Measurements from ENCODE around the gene FNDC5.
"Not testable (repeated sequence)": the region's sequence is repeated elsewhere in the genome, so short reads cannot be mapped to it uniquely, and the experiment has no call there.

The FNDC5 gene

DNA sequence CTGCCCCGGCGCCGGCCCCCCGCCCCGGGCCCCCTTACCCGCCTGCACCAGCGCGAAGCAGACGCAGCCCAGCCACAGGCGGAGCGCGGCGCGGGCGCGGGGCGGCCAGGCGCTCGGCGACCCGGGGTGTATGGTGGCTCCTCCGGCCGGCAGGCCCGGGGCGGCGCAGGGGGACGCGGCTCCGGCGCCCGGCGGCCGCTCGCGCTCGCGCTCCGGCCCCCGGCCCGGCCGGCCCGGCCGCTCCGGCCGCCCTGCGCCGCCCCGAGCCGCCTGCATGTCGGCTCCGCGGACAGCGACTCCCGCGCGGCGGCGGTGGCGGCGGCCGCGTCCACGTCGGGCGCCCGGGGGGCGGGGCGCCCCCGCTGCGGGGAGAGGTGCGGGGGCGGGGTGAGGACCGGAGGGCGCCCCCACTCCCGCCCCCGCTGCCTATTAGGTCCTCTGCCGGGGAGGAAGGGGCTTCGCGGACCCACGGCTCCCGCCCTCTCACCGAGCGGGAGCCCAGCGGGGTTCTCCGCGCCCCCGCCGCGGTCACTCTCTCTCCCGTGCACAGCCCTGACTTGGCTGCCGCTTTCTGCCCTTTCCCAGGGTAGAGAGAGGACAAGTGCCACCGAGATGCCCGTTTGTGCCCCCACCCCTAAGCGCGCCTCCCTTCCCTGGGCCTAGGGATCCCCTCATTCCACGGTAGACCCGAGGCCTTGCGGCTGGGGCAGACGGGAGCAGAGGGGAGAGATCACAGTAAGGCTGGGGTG lies at the start of gene FNDC5:
TSS of gene FNDC5 (minus strand) at position 298 of the 749 bp plus-strand sequence.
- DNase-seq (ENCODE audit: low read depth) = no peak

- peak; percentile 67 for DNase-seq (ENCODE audit: low read depth)
These were observed 49.4 kb upstream of the FNDC5 start for GRCh38 chr1:32919811-32920733.

- DNase-seq (ENCODE audit: low read depth) = no peak
These were observed 47.5 kb upstream of the FNDC5 start for GRCh38 chr1:32918179-32918578.

DNA sequence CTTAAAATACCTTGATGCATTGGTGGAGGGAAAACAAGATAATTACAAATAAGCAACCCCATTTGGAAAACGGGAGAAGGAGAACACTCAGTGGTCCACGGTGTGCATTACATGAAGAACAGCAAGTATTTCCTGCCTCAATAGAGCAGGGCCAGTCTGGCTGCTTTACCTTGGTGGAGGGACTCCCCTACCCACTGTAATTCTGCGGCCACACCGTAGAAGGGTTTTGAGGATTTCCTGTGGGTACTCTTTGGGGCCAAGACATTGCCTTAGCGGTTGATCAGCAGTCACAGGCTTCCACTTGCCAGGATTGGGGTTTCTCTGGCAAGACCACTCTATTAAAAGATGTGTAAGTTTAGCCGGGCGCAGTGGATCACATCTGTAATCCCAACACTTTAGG lies 46.8 kb upstream of the FNDC5 start:
- DNase-seq (ENCODE audit: low read depth) = no peak

DNA sequence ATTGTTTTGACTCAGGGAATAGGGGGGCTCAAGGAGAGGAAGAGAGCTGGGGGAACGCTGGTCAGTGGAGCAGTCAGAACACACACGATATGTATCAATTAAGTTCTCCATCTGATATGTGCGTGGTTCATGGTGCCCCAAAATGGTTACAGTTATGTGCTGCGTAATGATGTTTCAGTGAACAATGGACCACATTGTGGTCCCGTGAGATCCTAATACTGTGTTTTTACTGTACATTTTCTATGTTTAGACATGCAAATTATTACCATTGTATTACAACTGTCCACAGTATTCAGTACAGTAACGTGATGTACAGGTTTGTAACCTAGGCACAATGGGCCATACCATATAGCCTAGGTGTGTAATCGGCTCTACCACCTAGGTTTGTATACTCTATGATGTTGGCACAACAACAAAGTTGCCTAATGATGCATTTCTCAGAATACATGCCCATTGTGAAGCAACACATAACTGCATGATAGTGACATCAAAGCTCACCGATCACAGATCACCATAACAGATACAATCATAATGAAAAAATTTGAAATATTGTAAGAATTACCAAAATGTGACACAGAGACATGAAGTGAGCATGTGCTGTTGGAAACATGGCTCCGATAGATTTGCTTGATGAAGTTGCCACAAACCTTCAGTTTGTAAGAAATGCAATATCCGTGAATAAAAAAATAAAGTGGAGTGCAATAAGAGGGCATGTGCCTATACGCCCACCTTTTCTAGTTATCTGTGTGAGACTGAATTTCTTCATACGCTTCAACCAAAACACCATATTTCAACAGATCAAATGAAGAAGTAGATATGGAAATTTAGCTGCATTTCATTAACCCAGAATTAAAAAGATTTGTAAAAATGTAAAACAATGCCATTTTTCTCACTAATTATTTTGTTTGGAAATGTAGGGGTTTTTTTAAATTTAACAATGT lies 45.3 kb upstream of the FNDC5 start:
- peak; percentile 31 for DNase-seq (ENCODE audit: low read depth)

DNA sequence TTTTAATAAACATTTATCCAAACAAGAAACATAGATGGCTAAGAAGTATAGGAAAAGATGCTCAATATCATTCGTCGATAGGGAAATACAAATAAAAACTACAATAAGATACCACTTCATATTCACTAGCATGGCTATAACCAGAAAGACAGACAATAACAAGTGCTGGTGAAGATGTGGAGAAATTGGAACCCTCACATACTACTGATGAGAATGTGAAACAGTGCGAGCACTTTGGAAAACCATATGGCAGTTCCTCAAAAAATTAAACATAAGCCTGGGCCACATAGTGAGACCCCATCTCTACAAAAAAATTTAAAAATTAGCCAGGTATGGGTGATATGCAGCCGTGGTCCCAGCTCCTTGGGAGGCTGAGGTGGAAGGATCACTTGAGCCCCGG lies 39.6 kb upstream of the FNDC5 start:
- no peak for DNase-seq (ENCODE audit: low read depth)

GRCh38 chr1:32907435-32907834 lies 36.7 kb upstream of the FNDC5 start:
- DNase-seq (ENCODE audit: low read depth) = peak; percentile 36

GRCh38 chr1:32906654-32907053 lies 35.9 kb upstream of the FNDC5 start:
- DNase-seq (ENCODE audit: low read depth) = no peak

- not testable (repeated sequence) for DNase-seq (ENCODE audit: low read depth)
These were observed 34.9 kb upstream of the FNDC5 start for GRCh38 chr1:32905588-32905987.

DNA sequence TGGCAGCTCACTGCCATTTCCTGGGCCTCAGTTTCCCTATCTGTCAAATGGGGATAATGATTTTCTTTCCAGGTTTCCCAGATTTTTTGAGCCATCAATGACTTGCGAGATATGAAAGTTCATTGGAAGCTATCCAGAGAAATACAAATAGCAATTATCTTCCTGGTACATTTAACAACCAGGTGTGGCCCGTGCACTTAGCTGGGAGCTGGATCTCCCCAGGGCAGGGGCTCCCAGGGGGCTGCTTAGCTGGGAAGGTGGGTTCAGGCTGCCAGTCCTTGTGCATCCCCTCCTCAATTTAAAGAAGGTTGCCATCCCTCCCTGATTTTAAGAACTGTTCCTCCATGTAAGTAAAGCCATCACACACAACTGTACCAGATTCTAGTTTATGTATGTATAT lies 34.1 kb upstream of the FNDC5 start:
- no peak for DNase-seq (ENCODE audit: low read depth)

DNA sequence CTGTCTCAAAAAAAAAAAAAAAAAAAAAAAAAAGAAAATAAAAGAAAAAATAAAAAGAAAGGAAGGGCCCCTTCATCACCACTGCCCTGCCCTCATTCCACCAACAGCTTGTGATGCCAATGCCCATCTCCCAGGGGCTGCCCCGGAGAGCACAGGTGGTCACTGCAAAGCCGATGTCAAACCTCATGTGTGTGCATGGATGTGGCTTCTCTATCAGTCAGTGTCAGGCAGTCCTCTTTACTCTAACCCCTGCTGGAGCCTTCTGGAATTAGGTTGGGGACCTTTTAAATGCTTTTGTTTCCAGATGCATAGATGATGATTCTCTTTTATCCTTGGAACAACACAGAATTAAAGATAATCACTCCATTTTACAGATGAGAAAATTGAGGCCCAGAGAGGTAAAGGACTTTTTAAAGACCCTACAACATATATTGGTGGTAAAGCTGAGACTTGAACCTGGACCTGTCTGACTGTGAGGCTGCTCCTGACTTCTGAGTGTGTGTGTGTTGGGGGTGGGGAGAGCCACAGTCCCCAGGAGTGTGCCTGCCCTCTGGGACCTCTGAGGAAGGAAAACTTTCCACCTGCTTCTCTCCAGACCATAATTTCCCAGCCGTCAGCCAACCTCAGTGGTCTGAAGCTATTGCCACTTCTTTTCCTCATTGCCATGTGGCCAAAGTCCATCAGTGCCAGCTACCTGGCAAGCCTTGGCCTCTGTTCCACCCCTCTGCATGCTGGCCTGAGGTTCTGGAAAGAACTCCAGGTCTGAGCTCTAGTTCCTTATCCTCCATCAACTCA lies 33.5 kb upstream of the FNDC5 start:
- DNase-seq (ENCODE audit: low read depth) = peak; percentile 33

GRCh38 chr1:32902535-32902920 lies 31.8 kb upstream of the FNDC5 start:
- no peak for DNase-seq (ENCODE audit: low read depth)

- no peak for DNase-seq (ENCODE audit: low read depth)
These were observed 31.3 kb upstream of the FNDC5 start for GRCh38 chr1:32901823-32902534.

DNA sequence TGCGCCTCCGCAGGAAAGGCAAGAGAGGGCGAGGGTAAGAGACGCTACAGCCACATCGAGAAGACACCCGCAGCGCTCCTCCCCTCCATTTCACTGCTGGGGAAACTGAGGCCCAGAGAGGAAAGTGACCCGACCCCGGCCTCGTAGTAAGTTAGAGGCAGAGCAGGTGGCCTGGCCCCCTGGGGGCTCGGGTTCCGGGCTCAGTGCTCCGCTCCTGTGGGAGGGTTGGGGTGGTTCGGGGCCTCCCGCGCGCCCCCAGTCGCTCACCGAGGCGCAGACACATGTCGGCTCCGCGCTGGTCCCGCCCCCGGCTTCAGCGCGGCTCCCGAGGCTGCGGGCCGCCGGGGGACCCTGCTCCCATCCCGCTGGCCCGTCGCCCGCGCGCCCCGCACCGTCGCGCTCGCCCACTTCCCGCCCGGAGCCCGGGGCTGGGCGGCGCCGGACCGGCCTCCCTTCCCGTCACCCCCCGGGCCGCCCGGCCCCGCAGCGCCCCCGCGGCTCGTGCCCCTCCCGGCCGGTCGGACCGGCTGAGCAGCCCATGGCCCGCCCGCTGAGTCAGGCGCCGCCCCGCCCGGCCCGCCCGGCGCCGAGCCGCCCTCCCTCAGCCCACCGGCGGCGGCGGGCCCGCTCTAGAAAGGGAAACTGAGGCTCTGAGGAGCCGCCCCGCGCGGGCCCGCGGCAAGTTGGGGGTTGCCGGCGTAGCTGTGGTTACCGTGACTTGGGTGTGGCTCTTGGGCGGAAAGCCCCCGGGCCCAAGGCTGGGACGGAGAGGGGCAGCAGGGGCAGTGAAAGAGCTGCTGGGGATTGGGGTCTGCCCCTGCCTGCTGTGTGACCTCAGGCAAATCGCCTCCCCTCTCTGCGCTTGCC lies 30.5 kb upstream of the FNDC5 start, which contains the start of gene TMEM54:
TSS of gene TMEM54 (minus strand) at position 434 of the 867 bp plus-strand sequence. CDS start at position 283, 151 bp downstream.
- DNase-seq (ENCODE audit: low read depth) = peak; percentile 47

- DNase-seq (ENCODE audit: low read depth) = no peak
These were observed 29.8 kb upstream of the FNDC5 start for GRCh38 chr1:32900371-32900955.

GRCh38 chr1:32899586-32900296 lies 29.0 kb upstream of the FNDC5 start:
- no peak for DNase-seq (ENCODE audit: low read depth)

- DNase-seq (ENCODE audit: low read depth) = no peak
These were observed 28.2 kb upstream of the FNDC5 start for GRCh38 chr1:32898958-32899357.

GRCh38 chr1:32898056-32898455 lies 27.3 kb upstream of the FNDC5 start:
- DNase-seq (ENCODE audit: low read depth) = no peak
